CD14-positive monocyte (primary cell): Measurements from ENCODE around the gene PTTG1. TPM values are rescaled to one million over a fixed set of nuclear protein-coding genes. Genes with fewer than 3 reads are reported as not detected.

Experiments
- DNase-seq, 3 donors: peaks; one replicate each; pipeline ENCODE4 v3.0.0-alpha.2; 2011 to 2022
- H2AFZ ChIP-seq: 2 replicates; pipeline ENCODE4 v1.6.0; 2012; ENCODE audit warnings: mild to moderate bottlenecking, low read depth, low read length, inconsistent platforms; ENCODE audit not compliant: insufficient read depth, poor library complexity, severe bottlenecking
- H3K27ac ChIP-seq, 2 donors: 1 replicate in 1 of 2; 2 replicates in 1 of 2; pipeline ENCODE4 v1.5.1; 2012 to 2013; ENCODE audit warnings: low read length in 2 of 2, control low read depth in 1 of 2, inconsistent platforms in 1 of 2, low read depth in 1 of 2, mild to moderate bottlenecking in 1 of 2
- H3K27me3 ChIP-seq, 2 donors: one replicate each; pipeline versions ENCODE4 v1.6.0 to v1.6.1; 2011 to 2013; ENCODE audit warnings: low read length in 2 of 2; ENCODE audit not compliant: control insufficient read depth in 2 of 2, insufficient read depth in 2 of 2
- H3K36me3 ChIP-seq, 2 donors: replicated peaks in 1 of 2; 1 replicate in 1 of 2; 2 replicates in 1 of 2; pipeline versions ENCODE4 v1.5.1 to v1.6.1; 2012 to 2013; ENCODE audit warnings: low read length in 2 of 2, control low read depth in 1 of 2, inconsistent platforms in 1 of 2, mild to moderate bottlenecking in 1 of 2; ENCODE audit not compliant: insufficient read depth in 2 of 2, control insufficient read depth in 1 of 2
- H3K4me1 ChIP-seq, 2 donors: 1 replicate in 1 of 2; 2 replicates in 1 of 2; pipeline versions ENCODE4 v1.5.1 to v1.6.1; 2012 to 2013; ENCODE audit warnings: low read length in 2 of 2, control low read depth in 1 of 2, inconsistent platforms in 1 of 2, mild to moderate bottlenecking in 1 of 2, moderate library complexity in 1 of 2; ENCODE audit not compliant: insufficient read depth in 2 of 2, control insufficient read depth in 1 of 2
- H3K4me2 ChIP-seq: replicated peaks from 2 replicates; pipeline ENCODE3; 2012; ENCODE audit warnings: low read length, moderate library complexity, mild to moderate bottlenecking; ENCODE audit not compliant: poor library complexity, severe bottlenecking; ENCODE audit errors: extremely low read depth
- H3K4me3 ChIP-seq, 3 experiments: fragments of 200-600 bp in 1 of 3; sonication (generic) in 1 of 3; replicated peaks in 1 of 3; 1 replicate in 2 of 3; 2 replicates in 1 of 3; pipeline ENCODE4 v1.5.1; 2011 to 2013; ENCODE audit warnings: low read length in 3 of 3, mild to moderate bottlenecking in 3 of 3, control low read depth in 2 of 3, low read depth in 2 of 3, inconsistent platforms in 1 of 3, moderate library complexity in 1 of 3
- H3K79me2 ChIP-seq: 2 replicates; pipeline ENCODE4 v1.6.0; 2012; ENCODE audit warnings: mild to moderate bottlenecking, control low read depth, inconsistent platforms, low read length, moderate library complexity; ENCODE audit not compliant: insufficient read depth
- H3K9ac ChIP-seq: 2 replicates; pipeline ENCODE4 v1.6.0; 2017; ENCODE audit warnings: low read length, mild to moderate bottlenecking; ENCODE audit not compliant: insufficient read depth, poor library complexity, severe bottlenecking
- H3K9me3 ChIP-seq, 2 donors: replicated peaks in 1 of 2; 1 replicate in 1 of 2; 2 replicates in 1 of 2; pipeline versions ENCODE4 v1.5.1 to v1.6.1; 2012 to 2013; ENCODE audit warnings: low read length in 2 of 2, control low read depth in 1 of 2; ENCODE audit not compliant: control insufficient read depth in 1 of 2, insufficient read depth in 1 of 2
- H4K20me1 ChIP-seq: 2 replicates; pipeline ENCODE4 v1.6.0; 2012; ENCODE audit warnings: mild to moderate bottlenecking, low read length, control low read depth, moderate library complexity; ENCODE audit not compliant: insufficient read depth
- H3K27ac Mint-ChIP-seq, 7 donors: one replicate each; pipeline ENCODE4 v1.8.0; 2020; ENCODE audit warnings: mild to moderate bottlenecking in 7 of 7, mixed read lengths in 7 of 7, moderate library complexity in 6 of 7, inconsistent platforms in 2 of 7
- H3K27me3 Mint-ChIP-seq, 3 donors: one replicate each; pipeline ENCODE4 v1.8.0; 2021 to 2022; ENCODE audit warnings: low read depth in 3 of 3, mild to moderate bottlenecking in 3 of 3, mixed read lengths in 3 of 3, moderate library complexity in 3 of 3, inconsistent platforms in 1 of 3
- H3K36me3 Mint-ChIP-seq, 2 donors: one replicate each; pipeline ENCODE4 v1.8.0; 2020; ENCODE audit warnings: mixed read lengths in 2 of 2, inconsistent platforms in 1 of 2, mild to moderate bottlenecking in 1 of 2
- H3K4me1 Mint-ChIP-seq: one replicate; pipeline ENCODE4 v1.8.0; 2020; ENCODE audit warnings: mild to moderate bottlenecking, mixed read lengths
- H3K4me3 Mint-ChIP-seq, 2 donors: one replicate each; pipeline ENCODE4 v1.8.0; 2020; ENCODE audit warnings: mild to moderate bottlenecking in 2 of 2, mixed read lengths in 2 of 2, moderate library complexity in 1 of 2
- H3K9me3 Mint-ChIP-seq, 7 donors: one replicate each; pipeline ENCODE4 v1.8.0; 2020 to 2022; ENCODE audit warnings: mixed read lengths in 7 of 7, mild to moderate bottlenecking in 6 of 7, moderate library complexity in 6 of 7, inconsistent platforms in 2 of 7
- CTCF ChIP-seq: fragments of 200-600 bp; IDR thresholded peaks from one replicate; pipeline ENCODE4 v1.8.0; 2022; ENCODE audit warnings: antibody characterized with exemption, mild to moderate bottlenecking
- WGBS: methylation state at CpG from one replicate; pipeline ENCODE4 v1.1.5; 2013; ENCODE audit warnings: missing lambda C conversion rate; ENCODE audit not compliant: insufficient coverage; 5-methylcytosine and 5-hydroxymethylcytosine counted together
- intact Hi-C, 2 donors: fragments of 100-400 bp; cut with micrococcal nuclease; formaldehyde crosslinking; loops; one replicate each; pipeline versions ENCODE4 v1.15.0 to v1.15.1; 2023
- polyA plus RNA-seq, 3 donors: library from polyadenylated mRNA; depleted of rRNA in 1 of 3; unstranded in 2 of 3; stranded (reverse) in 1 of 3; fragments of 300-500 nt in 2 of 3; fragments of >200 nt in 1 of 3; fragmentation: Illumina TruSeq in 2 of 3; gene quantifications; 1 replicate in 2 of 3; 2 replicates in 1 of 3; pipeline ENCODE4 v1.2.3, GENCODE V29; 2012 to 2021

The PTTG1 gene
- polyA plus RNA-seq, 3 donors = 2.5 to 3.6 (median 3.3) TPM

DNA sequence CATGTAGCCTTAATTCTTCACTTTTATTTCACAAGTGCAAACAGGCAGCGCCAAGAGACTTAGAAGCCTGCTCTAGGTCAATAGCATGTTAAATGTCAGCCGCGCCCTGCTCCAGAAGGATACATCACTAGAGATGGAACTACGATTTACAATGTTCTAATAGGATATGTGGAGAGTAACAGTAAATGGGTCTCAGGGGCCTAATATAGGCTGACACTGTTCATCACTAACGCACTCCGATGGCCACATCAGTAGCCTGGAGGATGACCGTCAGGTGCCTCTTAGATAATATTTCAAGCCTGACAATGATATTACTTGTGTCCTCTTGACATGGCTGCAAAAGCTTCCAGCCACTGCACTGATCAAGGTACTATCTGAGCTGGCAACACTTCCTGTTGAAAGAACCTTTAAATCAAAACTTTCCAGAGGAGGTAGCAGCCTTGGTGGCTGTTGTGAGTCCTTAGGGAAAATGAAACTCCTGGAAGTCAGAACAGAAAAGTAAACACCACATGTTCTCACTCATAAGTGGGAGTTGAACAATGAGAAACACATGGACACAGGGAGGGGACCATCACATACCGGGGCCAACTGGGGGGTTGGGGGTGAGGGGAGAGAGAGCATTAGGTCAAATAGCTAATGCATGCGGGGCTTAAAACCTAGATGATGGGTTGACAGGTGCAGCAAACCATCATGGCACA is 35.0 kb downstream of the PTTG1 start:
- Histone ChIP-seq H3K4me1 (peaks cover 8 to 13% of the 10 kb centered on the region in 2 donors), H3K4me3 (no peak overlapping the region), H3K9me3 (no peaks in the 10 kb centered on the region), H4K20me1 (no peaks in the 10 kb centered on the region), H3K36me3 (no peaks in the 10 kb centered on the region), H3K79me2 (no peaks in the 10 kb centered on the region), H3K4me2 (no peak overlapping the region), H2AFZ (no peak overlapping the region), H3K27me3 (no peaks in the 10 kb centered on the region), H3K9ac (no peak overlapping the region), H3K27ac (no peak overlapping the region)
- no peak for DNase-seq
- Mint-ChIP-seq H3K9me3 (peaks cover 0 to 2% (median 0%) of the 10 kb centered on the region in 7 donors), H3K4me1 (peaks cover 14% of the 10 kb centered on the region), H3K4me3 (no peak overlapping the region), H3K36me3 (no peaks in the 10 kb centered on the region), H3K27ac (no peak overlapping the region), H3K27me3 (peaks cover 5 to 13% (median 6%) of the 10 kb centered on the region in 3 donors)
- 94% methylated on average over 7 of the region's 9 CpGs for WGBS
- no peak for TF ChIP-seq CTCF
- intact Hi-C loops = no loop called here

DNA sequence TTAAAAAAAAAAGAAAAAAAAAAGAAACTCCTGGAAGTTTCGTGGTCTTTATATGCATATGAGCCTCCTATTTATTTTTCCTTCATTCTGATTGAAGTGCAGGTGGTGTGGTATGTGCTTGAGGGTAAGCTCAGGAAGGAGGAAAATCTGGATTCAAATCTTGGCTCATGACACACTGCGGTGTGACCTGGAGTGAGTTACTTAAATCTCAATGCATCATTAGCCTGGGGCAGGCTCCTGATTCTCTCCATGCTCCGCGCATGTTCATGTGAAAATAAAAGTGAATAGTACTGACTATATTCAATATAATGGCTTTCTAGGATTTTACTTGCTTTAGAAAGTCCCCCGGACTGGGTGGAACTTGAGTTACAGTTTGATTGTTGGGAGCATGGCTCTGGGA is 35.6 kb downstream of the PTTG1 start:
- TF ChIP-seq CTCF = no peak
- peaks cover 0 to 2% (median 0%) of the 10 kb centered on the region in 7 donors for H3K9me3 Mint-ChIP-seq
- H3K27ac Mint-ChIP-seq = no peak overlapping the region
- Histone ChIP-seq H3K27me3 (no peaks in the 10 kb centered on the region), H3K27ac (no peak overlapping the region), H2AFZ (no peak overlapping the region), H3K4me2 (no peak overlapping the region), H3K79me2 (no peaks in the 10 kb centered on the region), H3K9me3 (no peaks in the 10 kb centered on the region), H3K36me3 (no peaks in the 10 kb centered on the region), H3K4me3 (no peak overlapping the region), H3K4me1 (peaks cover 8 to 13% of the 10 kb centered on the region in 2 donors), H4K20me1 (no peaks in the 10 kb centered on the region), H3K9ac (no peak overlapping the region)
- H3K4me3 Mint-ChIP-seq = no peak overlapping the region
- peaks cover 5 to 13% (median 6%) of the 10 kb centered on the region in 3 donors for H3K27me3 Mint-ChIP-seq
- no peak for DNase-seq
- no CpG with 5 or more reads among the region's 5 CpGs for WGBS
- H3K36me3 Mint-ChIP-seq = no peaks in the 10 kb centered on the region
- H3K4me1 Mint-ChIP-seq = peaks cover 13% of the 10 kb centered on the region
- intact Hi-C loops = no loop called here
